Measurements from ENCODE around the gene SLC16A1. TPM values are rescaled to one million over a fixed set of nuclear protein-coding genes. Genes with fewer than 3 reads are reported as not detected.

SLC16A1 gene
- total and polyA plus RNA-seq, 11 donors, result 60.5 to 192 (median 124) TPM

- no peak for TF ChIP-seq POLR2A (IDR thresholded peaks at IDR 0.05)
- TF ChIP-seq CTCF (IDR thresholded peaks at IDR 0.05), result no peak
- Histone ChIP-seq H3K27me3 (no peaks in the 10 kb centered on the region), H3K27ac (peak overlapping the region in 11 of 12 donors; percentile 35 to 84 (median 66)), H3K4me1 (peaks cover 4 to 37% (median 32%) of the 10 kb centered on the region in 12 donors), H3K36me3 (peaks cover 0 to 7% (median 0%) of the 10 kb centered on the region in 9 donors), H3K4me3 (peak overlapping the region in 1 of 12 donors; percentile 8), H3K9me3 (no peaks in the 10 kb centered on the region)
- peak; percentile 50 to 92 (median 64) for ATAC-seq
- intact Hi-C loops (cut with DNase I), result loop anchor here in 1 of 10 donors (10.0 kb wide), 1 partner anchor 49 kb away; the partner anchor contains the start of gene SLC16A1
- DNase-seq, result peak in 2 of 5 donors; percentile 54
- WGBS, 4 donors, result 37 to 45% (median 39%) methylated on average over 8 of the region's 8 CpGs
Measured at GRCh38 chr1:112905395-112906149, 50.4 kb downstream of the SLC16A1 start.

DNA sequence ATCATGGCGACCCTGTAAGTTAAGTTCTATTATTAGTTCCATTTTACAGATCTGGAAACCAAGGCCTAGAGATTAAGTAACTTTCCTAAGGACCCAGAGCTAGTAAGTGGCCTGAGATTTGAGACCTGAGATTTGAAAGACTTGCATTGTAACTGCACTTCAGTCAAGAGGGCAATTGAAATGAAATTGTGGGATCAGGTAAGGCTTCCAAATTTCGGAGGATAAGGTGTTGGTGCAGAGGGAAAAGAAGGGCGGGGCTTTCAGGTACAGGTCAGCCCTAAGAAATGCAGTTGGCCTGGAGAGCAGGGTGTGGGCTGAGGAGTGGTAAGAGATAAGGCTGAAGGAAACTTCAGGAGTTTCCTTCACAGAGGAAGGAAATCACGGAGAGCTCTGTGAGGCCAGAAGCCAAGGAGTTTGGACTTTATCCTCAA is 51.1 kb downstream of the SLC16A1 start:
- H3K36me3 ChIP-seq, result no peaks in the 10 kb centered on the region
- H3K9me3 ChIP-seq, result no peaks in the 10 kb centered on the region
- 51 to 64% (median 59%) methylated on average over 4 of the region's 4 CpGs for whole genome bisulfite sequencing, 4 donors
- DNase-seq (no peak), ATAC-seq (peak in 3 of 4 donors; percentile 58 to 77 (median 64))
- no peak for TF ChIP-seq POLR2A (IDR thresholded peaks at IDR 0.05)
- no peak for TF ChIP-seq CTCF (IDR thresholded peaks at IDR 0.05)
- H3K27ac ChIP-seq, result peak overlapping the region in 11 of 12 donors; percentile 35 to 84 (median 66)
- H3K27me3 ChIP-seq, result no peaks in the 10 kb centered on the region
- no peak overlapping the region for H3K4me3 ChIP-seq
- intact Hi-C loops (cut with DNase I), result loop anchor here in 2 of 10 donors (1.0 to 10.0 kb wide), 2 partner anchors 20 to 50 kb away; partner anchors contain the start of gene SLC16A1 (in 1 of the 2)
- peaks cover 4 to 37% (median 32%) of the 10 kb centered on the region in 12 donors for H3K4me1 ChIP-seq

DNA sequence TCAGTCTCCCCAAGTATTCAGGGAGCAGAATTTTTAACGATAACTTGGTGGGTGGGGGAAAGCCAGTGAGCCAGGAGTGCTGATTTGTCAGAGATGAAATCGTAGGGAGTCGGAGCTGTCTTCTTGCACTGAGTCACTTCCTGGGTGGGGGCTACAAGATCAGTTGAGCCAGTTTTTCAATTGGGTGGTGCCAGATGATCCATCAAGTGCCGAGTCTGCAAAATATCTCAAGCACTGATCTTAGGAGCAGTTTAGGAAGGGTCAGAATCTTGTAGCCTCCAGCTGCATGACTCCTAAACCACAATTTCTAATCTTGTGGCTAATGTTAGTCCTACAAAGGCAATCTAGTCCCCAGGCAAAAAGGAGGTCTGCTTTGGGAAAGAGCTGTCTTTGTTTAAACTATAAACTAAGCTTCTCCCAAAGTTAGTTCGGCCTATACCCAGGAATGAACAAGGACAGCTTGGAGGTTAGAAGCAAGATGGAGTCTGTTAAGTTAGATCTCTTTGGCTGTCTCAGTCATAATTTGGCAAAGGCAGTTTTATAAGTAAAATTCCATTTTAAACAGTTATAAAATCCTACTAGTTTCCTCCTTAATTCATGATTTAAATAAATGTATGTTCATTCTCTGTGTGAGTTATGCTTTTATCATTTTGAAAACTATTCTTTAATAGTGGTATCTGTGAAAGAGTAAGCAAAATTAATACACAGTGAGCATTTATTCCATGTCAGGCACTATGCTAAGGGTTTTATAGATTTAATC is 51.7 kb downstream of the SLC16A1 start:
- peaks cover 4 to 37% (median 32%) of the 10 kb centered on the region in 12 donors for H3K4me1 ChIP-seq
- peak in 1 of 4 donors; percentile 46 for ATAC-seq
- 44 to 62% (median 52%) methylated on average over 5 of the region's 5 CpGs for WGBS, 4 donors
- intact Hi-C loops (cut with DNase I), result loop anchor here in 2 of 10 donors (1.0 to 10.0 kb wide), 2 partner anchors 21 to 51 kb away; partner anchors contain the start of gene SLC16A1 (in 1 of the 2)
- H3K4me3 ChIP-seq, result no peak overlapping the region
- H3K36me3 ChIP-seq, result no peaks in the 10 kb centered on the region
- H3K9me3 ChIP-seq, result no peaks in the 10 kb centered on the region
- no peak for DNase-seq
- no peak for TF ChIP-seq POLR2A (IDR thresholded peaks at IDR 0.05)
- H3K27ac ChIP-seq, result peak overlapping the region in 9 of 12 donors; percentile 14 to 84 (median 65)
- H3K27me3 ChIP-seq, result no peaks in the 10 kb centered on the region

GRCh38 chr1:112902221-112902620 is 53.8 kb downstream of the SLC16A1 start:
- intact Hi-C loops (cut with DNase I), result loop anchor here in 1 of 10 donors (10.0 kb wide), 1 partner anchor 53 kb away; the partner anchor contains the start of gene SLC16A1
- no peak for ATAC-seq

More at GRCh38 chr1:112902221-112902620, 53.8 kb downstream of the SLC16A1 start:
- Histone ChIP-seq H3K27me3 (no peaks in the 10 kb centered on the region), H3K27ac (no peak overlapping the region), H3K9me3 (no peaks in the 10 kb centered on the region), H3K36me3 (no peaks in the 10 kb centered on the region), H3K4me1 (peaks cover 4 to 36% (median 32%) of the 10 kb centered on the region in 12 donors), H3K4me3 (no peak overlapping the region)
- no peak for TF ChIP-seq POLR2A (IDR thresholded peaks at IDR 0.05)
- no peak for TF ChIP-seq CTCF (IDR thresholded peaks at IDR 0.05)
- DNase-seq, result no peak
